SU-DHL-6 (cell line): ENCODE results near the gene GPR107.

Experiments used
- CTCF ChIP-seq: fragments of 200-600 bp; sonication (generic); IDR thresholded peaks from one replicate; pipeline ENCODE4 v1.5.1; 2017; ENCODE audit warnings: antibody characterized with exemption, mild to moderate bottlenecking, low read length, moderate library complexity; ENCODE audit not compliant: insufficient read depth, poor library complexity, severe bottlenecking
- EZH2phosphoT487 ChIP-seq: fragments of 200-600 bp; sonication (generic), shearing (Covaris generic); conservative IDR thresholded peaks from 2 replicates; pipeline ENCODE4 v1.6.1; 2018; ENCODE audit warnings: mild to moderate bottlenecking, antibody characterized with exemption, low read length, moderate library complexity, mixed read lengths

GRCh38 chr9:130149654-130150286 lies 96.1 kb downstream of the GPR107 start:
- TF ChIP-seq CTCF (no peak), EZH2phosphoT487 (no peak)
